ENCODE results near the gene LGMN.
"Not testable (repeated sequence)": the region's sequence is repeated elsewhere in the genome, so short reads cannot be mapped to it uniquely, and the experiment has no call there.

Gene LGMN

DNA sequence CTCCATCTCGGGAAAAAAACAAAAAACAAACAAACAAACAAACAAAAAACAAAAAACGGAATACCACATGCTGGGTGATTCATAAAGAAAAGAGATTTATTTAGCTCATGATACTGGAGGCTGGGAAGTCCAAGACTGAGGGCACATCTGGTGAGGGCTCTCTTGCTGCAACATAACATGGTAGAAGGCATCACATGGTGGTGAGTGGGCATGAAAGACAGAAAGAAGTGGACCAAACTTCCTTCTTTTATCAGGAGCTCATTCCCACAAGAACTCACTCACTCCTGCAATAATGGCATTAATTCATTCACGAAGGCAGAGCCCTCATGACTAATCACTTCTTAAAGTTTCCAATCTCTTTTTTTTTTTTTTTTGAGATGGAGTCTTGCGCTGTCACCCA, 8.0 kb upstream of the LGMN start:
- Histone ChIP-seq H3K27ac (no peak overlapping the region), H3K4me3 (no peak overlapping the region)
- no peak for DNase-seq (ENCODE audit: low spot score)
- TF ChIP-seq, protein P1, sequence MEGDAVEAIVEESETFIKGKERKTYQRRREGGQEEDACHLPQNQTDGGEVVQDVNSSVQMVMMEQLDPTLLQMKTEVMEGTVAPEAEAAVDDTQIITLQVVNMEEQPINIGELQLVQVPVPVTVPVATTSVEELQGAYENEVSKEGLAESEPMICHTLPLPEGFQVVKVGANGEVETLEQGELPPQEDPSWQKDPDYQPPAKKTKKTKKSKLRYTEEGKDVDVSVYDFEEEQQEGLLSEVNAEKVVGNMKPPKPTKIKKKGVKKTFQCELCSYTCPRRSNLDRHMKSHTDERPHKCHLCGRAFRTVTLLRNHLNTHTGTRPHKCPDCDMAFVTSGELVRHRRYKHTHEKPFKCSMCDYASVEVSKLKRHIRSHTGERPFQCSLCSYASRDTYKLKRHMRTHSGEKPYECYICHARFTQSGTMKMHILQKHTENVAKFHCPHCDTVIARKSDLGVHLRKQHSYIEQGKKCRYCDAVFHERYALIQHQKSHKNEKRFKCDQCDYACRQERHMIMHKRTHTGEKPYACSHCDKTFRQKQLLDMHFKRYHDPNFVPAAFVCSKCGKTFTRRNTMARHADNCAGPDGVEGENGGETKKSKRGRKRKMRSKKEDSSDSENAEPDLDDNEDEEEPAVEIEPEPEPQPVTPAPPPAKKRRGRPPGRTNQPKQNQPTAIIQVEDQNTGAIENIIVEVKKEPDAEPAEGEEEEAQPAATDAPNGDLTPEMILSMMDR (IDR thresholded peaks at IDR 0.05), result no peak

DNA sequence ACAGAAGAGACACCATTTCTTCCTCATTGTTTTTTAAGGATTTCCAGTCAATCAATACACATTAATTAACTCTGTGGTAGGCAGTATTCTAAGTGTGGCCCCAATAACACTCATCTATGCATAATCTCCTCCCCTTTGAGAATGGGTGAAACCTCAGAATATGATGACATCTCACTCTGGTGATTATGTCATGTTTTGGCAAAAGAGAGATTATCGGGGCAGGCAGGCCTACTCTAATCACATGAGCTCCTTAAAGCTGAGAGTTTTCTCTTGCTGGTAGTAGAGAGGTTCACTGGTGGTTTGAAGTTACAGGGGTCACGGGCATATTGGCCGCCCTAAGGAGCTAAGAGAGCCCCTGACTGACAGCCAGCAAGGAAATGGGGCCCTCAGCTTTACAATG, 7.1 kb upstream of the LGMN start:
- no peak for DNase-seq (ENCODE audit: low spot score)
- H3K27ac ChIP-seq, result no peak overlapping the region
- TF ChIP-seq, protein P1 (IDR thresholded peaks at IDR 0.05), result no peak
- H3K4me3 ChIP-seq, result no peak overlapping the region

DNA sequence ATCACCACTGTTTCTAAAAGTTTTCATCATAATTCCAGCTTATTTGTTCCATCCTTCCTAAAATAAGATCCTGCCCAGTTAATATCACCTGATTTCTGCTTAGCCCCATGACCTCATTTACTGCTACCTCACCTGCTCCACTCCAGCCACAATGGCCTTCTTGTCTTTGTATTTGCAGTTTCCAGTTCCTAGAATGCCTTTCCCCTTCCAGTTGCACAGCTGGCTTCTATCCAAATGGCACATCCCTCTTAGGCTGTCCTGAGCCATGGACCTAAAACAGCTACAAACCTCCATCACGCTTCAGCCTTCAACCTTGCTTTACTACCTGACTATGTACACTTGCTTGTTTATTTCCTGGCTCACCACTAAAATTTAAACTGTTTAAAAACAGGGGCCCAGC, 6.5 kb upstream of the LGMN start:
- no peak overlapping the region for H3K4me3 ChIP-seq
- no peak overlapping the region for H3K27ac ChIP-seq
- TF ChIP-seq, protein P1 (IDR thresholded peaks at IDR 0.05), result no peak
- no peak for DNase-seq (ENCODE audit: low spot score)

DNA sequence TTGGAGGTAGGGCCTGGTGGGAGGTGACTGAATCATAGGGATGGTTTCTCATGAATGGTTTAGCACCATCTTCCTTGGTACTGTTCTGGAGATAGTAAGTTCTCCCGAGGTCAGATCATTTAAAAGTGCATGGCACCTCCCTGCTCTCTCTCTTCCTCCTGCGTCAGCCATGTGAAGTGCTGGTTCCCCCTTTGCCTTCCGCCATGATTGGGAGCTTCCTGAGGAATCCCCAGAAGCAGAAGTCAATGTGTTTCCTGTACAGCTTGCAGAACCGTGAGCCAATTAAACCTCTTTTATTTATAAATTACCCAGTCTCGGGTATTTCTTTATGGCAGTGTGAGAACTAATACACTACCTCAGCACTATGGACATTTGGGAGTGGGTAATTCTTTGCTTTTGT, 4.8 kb upstream of the LGMN start:
- TF ChIP-seq, protein P1 (IDR thresholded peaks at IDR 0.05), result no peak
- DNase-seq (ENCODE audit: low spot score), result no peak
- Histone ChIP-seq H3K27ac (peak overlapping the region in 1 of 2 donors; percentile 31), H3K4me3 (no peak overlapping the region)

DNA sequence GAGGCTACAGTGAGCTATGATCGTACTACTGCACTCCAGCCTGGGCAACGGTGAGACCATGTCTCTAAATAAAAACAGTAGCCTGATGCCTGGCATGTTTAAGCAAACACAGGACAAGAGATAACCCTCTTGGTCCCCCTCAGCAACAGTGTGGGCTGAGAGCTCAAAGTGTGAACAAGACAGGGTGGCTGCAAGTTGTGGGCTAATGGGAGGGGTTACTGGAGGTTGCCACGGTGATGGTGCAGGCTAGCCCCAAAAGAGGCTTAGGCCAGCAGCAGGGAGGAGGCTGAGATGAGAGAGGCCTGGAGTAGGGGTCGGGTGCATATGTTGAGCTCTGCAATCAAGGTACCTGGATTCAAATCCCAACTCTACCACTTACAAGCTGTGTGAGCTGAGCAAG, 3.4 kb upstream of the LGMN start:
- H3K27ac ChIP-seq, result peak overlapping the region in 1 of 2 donors; percentile 43
- no peak overlapping the region for H3K4me3 ChIP-seq
- no peak for DNase-seq (ENCODE audit: low spot score)
- TF ChIP-seq, protein P1 (IDR thresholded peaks at IDR 0.05), result no peak

DNA sequence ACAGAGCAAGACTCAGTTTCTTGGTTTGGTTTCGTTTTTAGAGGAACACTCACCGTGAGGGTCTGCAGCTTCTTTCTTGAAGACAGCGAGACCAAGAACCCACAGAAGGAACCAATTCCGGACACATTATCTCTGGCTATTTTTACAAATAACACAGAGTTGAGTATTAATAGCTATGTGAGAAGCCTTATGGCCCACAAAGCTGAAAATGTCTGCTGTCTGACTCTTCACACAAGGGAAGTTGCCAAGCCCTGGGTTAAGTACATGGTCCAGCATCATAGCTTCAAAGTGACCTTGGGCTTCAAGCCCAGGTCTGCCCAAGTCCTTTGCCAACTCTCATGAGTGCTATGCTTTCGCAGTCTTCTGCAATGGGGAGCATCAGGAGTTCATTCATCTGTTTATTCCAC, 2.6 kb upstream of the LGMN start:
- Histone ChIP-seq H3K4me3 (peak overlapping the region; percentile 44), H3K27ac (peak overlapping the region; percentile 43 to 63)
- TF ChIP-seq, protein P1 (IDR thresholded peaks at IDR 0.05), result no peak
- DNase-seq (ENCODE audit: low spot score), result no peak

DNA sequence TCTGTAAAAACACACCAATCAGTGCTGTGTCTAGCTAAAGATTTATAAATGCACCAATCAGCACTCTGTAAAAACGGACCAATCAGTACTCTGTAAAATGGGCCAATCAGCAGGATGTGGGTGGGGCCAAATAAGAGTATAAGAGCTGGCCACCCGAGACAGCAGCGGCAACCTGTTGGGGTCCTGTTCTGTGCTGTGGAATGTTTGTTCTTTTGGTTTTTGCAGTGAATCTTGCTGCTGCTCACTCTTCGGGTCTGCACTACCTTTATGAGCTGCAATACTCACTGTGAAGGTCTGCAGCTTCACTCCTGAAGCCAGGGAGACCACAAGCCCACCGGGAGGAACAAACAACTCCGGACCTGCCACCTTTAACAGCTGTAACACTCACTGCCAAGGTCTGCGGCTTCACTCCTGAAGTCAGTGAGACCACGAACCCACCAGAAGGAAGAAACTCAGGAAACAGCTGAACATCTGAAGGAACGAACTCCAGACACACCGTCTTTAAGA, 1.8 kb upstream of the LGMN start:
- H3K4me3 ChIP-seq, result peak overlapping the region; percentile 44
- H3K27ac ChIP-seq, result peak overlapping the region; percentile 43 to 63
- DNase-seq (ENCODE audit: low spot score), result not testable (repeated sequence)

Data from coronary artery (tissue), 2 donors.